ENCODE data around the gene PLOD1.

GRCh38 chr1:12007204-12007603 lies 72.7 kb downstream of the PLOD1 start:
- TF ChIP-seq CTCF (IDR thresholded peaks at IDR 0.05), result no peak
- no peak for TF ChIP-seq EZH2 (IDR thresholded peaks at IDR 0.05; ENCODE audit: borderline replicate concordance, insufficient read depth, low read depth, low read length, poor library complexity, severe bottlenecking)

Data from B cell (primary cell).